Erythroblast (primary cell): ENCODE data around the gene CNTFR.

Experiments
- GATA1 ChIP-seq: IDR thresholded peaks from 2 replicates; pipeline ENCODE4 v1.6.1; 2011; ENCODE audit warnings: low read depth, mild to moderate bottlenecking, control low read depth, low read length, moderate library complexity
- POLR2A ChIP-seq: IDR thresholded peaks from 2 replicates; pipeline ENCODE4 v1.6.1; 2011; ENCODE audit warnings: mild to moderate bottlenecking, low read length

DNA sequence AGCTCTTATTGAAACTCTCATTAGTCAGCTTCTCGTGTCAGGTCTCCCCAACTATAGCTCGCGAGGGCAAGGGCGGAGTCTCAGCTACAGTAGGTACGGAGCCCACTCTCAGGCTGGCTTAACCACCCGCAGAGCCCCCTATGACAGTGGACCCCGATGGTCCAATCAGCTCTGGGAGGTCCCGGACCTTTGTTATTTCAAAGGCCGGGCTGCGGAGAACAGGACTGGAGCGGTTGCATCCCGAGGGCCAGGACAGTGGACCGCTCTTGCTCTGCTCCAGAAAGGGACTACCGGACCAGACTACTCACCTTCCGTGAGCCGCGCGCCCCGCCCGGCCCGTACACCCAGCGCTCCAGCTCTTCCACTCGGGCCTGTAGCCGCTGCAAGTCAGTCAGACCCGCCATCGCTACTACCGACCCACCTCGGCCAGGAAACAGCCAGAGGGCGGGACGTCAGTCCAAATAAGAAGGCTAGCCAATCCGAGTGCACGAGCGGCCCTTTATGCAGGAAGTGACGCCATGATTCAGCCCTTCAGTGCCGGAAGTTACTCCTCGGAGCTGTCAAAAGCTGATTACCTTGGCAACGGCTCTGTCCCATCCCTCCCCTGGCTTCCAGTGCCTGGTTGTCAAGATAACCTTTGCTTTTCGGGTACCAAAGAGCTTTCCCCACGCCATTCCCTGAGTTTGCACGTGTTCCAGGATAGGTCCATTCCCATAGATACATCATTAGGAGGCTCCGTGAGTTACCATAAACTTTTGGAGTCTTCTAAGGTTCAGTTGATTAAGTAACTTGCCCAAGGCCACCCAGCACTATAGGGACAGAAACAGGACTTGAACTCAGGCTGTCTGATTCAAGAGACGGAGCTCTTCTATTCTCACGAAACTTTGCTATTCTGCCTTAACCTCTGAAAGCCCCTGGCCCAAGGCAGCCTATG, 30.8 kb upstream of the CNTFR start, which contains the start of gene DCTN3:
- peak; percentile 84 for TF ChIP-seq POLR2A
- TF ChIP-seq GATA1: no peak
